HL-60 (cell line): Measurements from ENCODE around the gene HOXD3.

ENCODE experiments used
- DNase-seq, 2 experiments: peaks; one replicate each; pipeline ENCODE4 v3.0.0-alpha.2; 2010 to 2020; ENCODE audit warnings: low read depth in 1 of 2, low spot score in 1 of 2
- H3K27ac ChIP-seq: fragments of 250-450 bp; sonication (Bioruptor Pico); replicated peaks from 2 replicates; pipeline ENCODE4 v1.5.1; 2020; ENCODE audit warnings: mild to moderate bottlenecking, moderate library complexity
- H3K27me3 ChIP-seq: fragments of 250-450 bp; sonication (Bioruptor Pico); 2 replicates; pipeline ENCODE4 v1.5.1; 2021; ENCODE audit warnings: mild to moderate bottlenecking, moderate library complexity; ENCODE audit not compliant: insufficient read depth, poor library complexity, severe bottlenecking
- H3K4me3 ChIP-seq: replicated peaks from 2 replicates; pipeline ENCODE4 v1.5.1; 2011; ENCODE audit warnings: mild to moderate bottlenecking, control low read depth, low read length; ENCODE audit not compliant: insufficient read depth
- GABPA ChIP-seq: IDR thresholded peaks from 2 replicates; pipeline ENCODE4 v1.6.1; 2012; ENCODE audit warnings: low read depth
- POLR2AphosphoS5 ChIP-seq: IDR thresholded peaks from 2 replicates; pipeline ENCODE4 v1.6.1; 2012; ENCODE audit warnings: low read depth
- SPI1 ChIP-seq: IDR thresholded peaks from 2 replicates; pipeline ENCODE4 v1.6.1; 2012; ENCODE audit warnings: low read depth, mild to moderate bottlenecking, borderline replicate concordance
- TF ChIP-seq, protein P1 (sequence below): IDR thresholded peaks from one replicate; pipeline ENCODE4 v1.5.1; 2011; ENCODE audit warnings: low read length, control low read depth, inconsistent platforms; ENCODE audit not compliant: insufficient read depth
- TF ChIP-seq, protein P2 (sequence below): IDR thresholded peaks from 2 replicates; pipeline ENCODE4 v1.6.1; 2012; ENCODE audit warnings: low read depth; ENCODE audit not compliant: insufficient replicate concordance

Gene HOXD3

GRCh38 chr2:176118601-176119339 is 38.3 kb upstream of the HOXD3 start:
- TF ChIP-seq SPI1 (no peak), POLR2AphosphoS5 (no peak), GABPA (no peak)
- TF ChIP-seq, protein P1, sequence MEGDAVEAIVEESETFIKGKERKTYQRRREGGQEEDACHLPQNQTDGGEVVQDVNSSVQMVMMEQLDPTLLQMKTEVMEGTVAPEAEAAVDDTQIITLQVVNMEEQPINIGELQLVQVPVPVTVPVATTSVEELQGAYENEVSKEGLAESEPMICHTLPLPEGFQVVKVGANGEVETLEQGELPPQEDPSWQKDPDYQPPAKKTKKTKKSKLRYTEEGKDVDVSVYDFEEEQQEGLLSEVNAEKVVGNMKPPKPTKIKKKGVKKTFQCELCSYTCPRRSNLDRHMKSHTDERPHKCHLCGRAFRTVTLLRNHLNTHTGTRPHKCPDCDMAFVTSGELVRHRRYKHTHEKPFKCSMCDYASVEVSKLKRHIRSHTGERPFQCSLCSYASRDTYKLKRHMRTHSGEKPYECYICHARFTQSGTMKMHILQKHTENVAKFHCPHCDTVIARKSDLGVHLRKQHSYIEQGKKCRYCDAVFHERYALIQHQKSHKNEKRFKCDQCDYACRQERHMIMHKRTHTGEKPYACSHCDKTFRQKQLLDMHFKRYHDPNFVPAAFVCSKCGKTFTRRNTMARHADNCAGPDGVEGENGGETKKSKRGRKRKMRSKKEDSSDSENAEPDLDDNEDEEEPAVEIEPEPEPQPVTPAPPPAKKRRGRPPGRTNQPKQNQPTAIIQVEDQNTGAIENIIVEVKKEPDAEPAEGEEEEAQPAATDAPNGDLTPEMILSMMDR, result no peak
- TF ChIP-seq, protein P2, sequence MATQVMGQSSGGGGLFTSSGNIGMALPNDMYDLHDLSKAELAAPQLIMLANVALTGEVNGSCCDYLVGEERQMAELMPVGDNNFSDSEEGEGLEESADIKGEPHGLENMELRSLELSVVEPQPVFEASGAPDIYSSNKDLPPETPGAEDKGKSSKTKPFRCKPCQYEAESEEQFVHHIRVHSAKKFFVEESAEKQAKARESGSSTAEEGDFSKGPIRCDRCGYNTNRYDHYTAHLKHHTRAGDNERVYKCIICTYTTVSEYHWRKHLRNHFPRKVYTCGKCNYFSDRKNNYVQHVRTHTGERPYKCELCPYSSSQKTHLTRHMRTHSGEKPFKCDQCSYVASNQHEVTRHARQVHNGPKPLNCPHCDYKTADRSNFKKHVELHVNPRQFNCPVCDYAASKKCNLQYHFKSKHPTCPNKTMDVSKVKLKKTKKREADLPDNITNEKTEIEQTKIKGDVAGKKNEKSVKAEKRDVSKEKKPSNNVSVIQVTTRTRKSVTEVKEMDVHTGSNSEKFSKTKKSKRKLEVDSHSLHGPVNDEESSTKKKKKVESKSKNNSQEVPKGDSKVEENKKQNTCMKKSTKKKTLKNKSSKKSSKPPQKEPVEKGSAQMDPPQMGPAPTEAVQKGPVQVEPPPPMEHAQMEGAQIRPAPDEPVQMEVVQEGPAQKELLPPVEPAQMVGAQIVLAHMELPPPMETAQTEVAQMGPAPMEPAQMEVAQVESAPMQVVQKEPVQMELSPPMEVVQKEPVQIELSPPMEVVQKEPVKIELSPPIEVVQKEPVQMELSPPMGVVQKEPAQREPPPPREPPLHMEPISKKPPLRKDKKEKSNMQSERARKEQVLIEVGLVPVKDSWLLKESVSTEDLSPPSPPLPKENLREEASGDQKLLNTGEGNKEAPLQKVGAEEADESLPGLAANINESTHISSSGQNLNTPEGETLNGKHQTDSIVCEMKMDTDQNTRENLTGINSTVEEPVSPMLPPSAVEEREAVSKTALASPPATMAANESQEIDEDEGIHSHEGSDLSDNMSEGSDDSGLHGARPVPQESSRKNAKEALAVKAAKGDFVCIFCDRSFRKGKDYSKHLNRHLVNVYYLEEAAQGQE, result no peak
- Histone ChIP-seq H3K27ac (no peak overlapping the region), H3K4me3 (no peak overlapping the region), H3K27me3 (peaks cover 94% of the 10 kb centered on the region)
- DNase-seq, result no peak

DNA sequence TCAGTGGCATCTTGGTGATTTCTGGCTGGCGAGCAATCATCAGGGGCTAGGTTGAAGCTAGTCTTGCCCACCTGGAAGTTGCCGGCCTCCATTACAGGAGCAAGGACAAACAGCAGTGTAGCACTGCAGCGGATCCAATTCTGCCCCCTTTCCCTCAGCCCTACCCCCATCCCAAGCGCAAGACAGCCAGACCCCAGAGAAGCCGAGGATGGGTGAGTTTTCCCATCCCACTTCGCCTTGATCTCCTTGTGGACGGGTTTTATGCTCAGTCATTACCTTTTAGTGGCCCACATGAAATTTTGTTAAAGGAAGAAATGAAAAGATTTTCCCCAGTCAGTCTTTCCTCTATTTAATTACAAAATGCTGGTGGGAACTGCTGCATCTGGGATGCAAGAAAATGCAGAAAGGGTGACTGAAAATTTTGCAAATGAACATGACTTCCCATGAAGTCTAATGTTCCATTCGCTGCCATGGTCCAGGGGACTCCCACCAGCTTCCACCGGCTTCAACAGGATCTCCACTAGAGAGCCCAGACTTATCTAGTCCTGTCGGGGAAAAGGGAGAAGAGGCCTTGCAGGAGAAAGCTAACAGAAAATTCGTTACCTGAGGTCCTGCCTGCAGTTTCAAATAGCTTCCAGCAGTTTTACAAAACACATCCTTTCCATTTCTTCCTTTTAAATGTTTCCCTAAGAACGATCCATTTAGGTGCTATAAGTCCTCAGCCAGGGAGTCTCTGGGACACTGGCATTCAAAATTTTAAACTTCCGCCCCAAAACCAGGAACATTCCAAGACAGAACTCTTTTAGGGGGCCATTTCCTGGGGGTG is 36.5 kb upstream of the HOXD3 start:
- Histone ChIP-seq H3K4me3 (no peak overlapping the region), H3K27ac (no peak overlapping the region), H3K27me3 (peaks cover 94% of the 10 kb centered on the region)
- no peak for DNase-seq
- no peak for TF ChIP-seq POLR2AphosphoS5
- TF ChIP-seq, protein P2, result no peak
- TF ChIP-seq, protein P1, result no peak
- TF ChIP-seq SPI1, result no peak
- TF ChIP-seq GABPA, result no peak

DNA sequence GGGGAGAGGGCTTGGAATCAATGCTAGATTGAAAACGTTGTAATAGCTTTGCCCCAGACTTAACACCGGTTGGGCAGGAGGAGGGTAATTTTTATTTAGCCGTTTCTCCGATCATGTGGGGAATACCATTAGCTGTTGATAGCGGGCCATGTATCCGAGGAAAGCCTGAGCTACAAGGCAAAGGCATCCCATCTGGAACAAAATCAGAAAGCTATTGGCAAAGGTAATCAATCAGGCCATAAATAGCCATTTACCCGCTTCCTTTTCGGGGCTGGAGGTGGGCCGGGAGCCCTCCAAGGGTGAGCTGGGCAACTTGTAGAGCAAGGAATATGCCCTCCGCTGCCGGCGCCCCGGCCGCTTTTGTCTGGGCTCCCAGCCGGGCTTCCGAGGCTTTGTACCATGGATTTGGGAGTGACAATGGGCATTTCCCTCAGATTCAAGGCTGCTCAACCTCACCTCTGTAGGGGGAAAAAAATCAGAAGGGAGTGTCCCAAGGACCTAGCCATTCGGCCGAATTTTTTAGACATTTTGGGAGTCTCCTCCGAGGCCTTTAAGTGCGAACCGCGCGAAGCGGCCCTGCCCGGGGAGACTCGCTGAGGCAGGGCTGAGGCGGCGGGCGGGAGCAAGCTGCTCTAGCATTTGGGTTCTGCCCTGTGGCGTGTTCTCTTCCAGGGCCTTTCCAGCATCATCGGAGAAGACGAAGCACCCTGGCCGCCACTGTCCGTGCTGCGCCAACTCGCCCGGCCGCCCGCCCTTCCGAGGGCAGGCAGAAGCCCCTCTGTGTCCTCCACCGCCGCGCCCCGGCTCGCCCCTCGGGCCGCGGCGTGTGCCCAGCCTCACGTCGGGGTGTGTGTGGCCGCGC is 35.7 kb upstream of the HOXD3 start:
- no peak overlapping the region for H3K27ac ChIP-seq
- DNase-seq, result no peak
- TF ChIP-seq, protein P2, result no peak
- TF ChIP-seq SPI1 (no peak), GABPA (no peak), POLR2AphosphoS5 (no peak)
- TF ChIP-seq, protein P1, result no peak
- no peak overlapping the region for H3K4me3 ChIP-seq
- peaks cover 94% of the 10 kb centered on the region for H3K27me3 ChIP-seq
